Right forelimb (tissue), 1 donor: ENCODE measurements around the gene NOL7.

Experiments
- DNase-seq: peaks from one replicate; pipeline ENCODE4 v3.0.0-alpha.2; 2018

The NOL7 gene

GRCh38 chr6:13614926-13615791 is at the start of gene NOL7:
Gene NOL7 (plus strand): TSS chr6:13615335. CDS start chr6:13615359, 24 bp downstream.
- peak; percentile 99 for DNase-seq

- DNase-seq = no peak
Measured at GRCh38 chr6:13565921-13566320, 49.2 kb upstream of the NOL7 start.

- no peak for DNase-seq
Measured at GRCh38 chr6:13566500-13566899, 48.6 kb upstream of the NOL7 start.

- DNase-seq = no peak
Measured at GRCh38 chr6:13568970-13569369, 46.2 kb upstream of the NOL7 start.

- no peak for DNase-seq
Measured at GRCh38 chr6:13572240-13572639, 42.9 kb upstream of the NOL7 start.

- DNase-seq = no peak
Measured at GRCh38 chr6:13572951-13573654, 42.0 kb upstream of the NOL7 start.

GRCh38 chr6:13573669-13574110 is 41.4 kb upstream of the NOL7 start:
- no peak for DNase-seq

- peak; percentile 94 for DNase-seq
Measured at GRCh38 chr6:13574149-13574570, 41.0 kb upstream of the NOL7 start.

- DNase-seq = peak; percentile 86
Measured at GRCh38 chr6:13574571-13575376, 40.4 kb upstream of the NOL7 start, which contains the start of gene SIRT5. Gene SIRT5 (plus strand): TSS chr6:13574601. CDS start chr6:13584111, 9,510 bp downstream.

GRCh38 chr6:13575377-13575775 is 39.8 kb upstream of the NOL7 start:
- no peak for DNase-seq

- DNase-seq = no peak
Measured at GRCh38 chr6:13576017-13576416, 39.1 kb upstream of the NOL7 start.

GRCh38 chr6:13577926-13578325 is 37.2 kb upstream of the NOL7 start:
- DNase-seq = no peak

GRCh38 chr6:13579911-13580310 is 35.2 kb upstream of the NOL7 start:
- no peak for DNase-seq

- DNase-seq = no peak
Measured at GRCh38 chr6:13581700-13582229, 33.4 kb upstream of the NOL7 start.

- DNase-seq = no peak
Measured at GRCh38 chr6:13586603-13587542, 28.3 kb upstream of the NOL7 start.

- DNase-seq = no peak
Measured at GRCh38 chr6:13589801-13590200, 25.3 kb upstream of the NOL7 start.

- no peak for DNase-seq
Measured at GRCh38 chr6:13590574-13591153, 24.5 kb upstream of the NOL7 start.

- DNase-seq = no peak
Measured at GRCh38 chr6:13591205-13591921, 23.8 kb upstream of the NOL7 start.

GRCh38 chr6:13593103-13593502 is 22.0 kb upstream of the NOL7 start:
- DNase-seq = no peak

GRCh38 chr6:13593720-13594119 is 21.4 kb upstream of the NOL7 start:
- DNase-seq = no peak

GRCh38 chr6:13597073-13597472 is 18.1 kb upstream of the NOL7 start:
- DNase-seq = no peak
